Keratinocyte (primary cell): ENCODE results near the gene CCDC200.

Source experiments
- CTCF ChIP-seq, 3 experiments: IDR thresholded peaks in 1 of 3; conservative IDR thresholded peaks in 1 of 3; optimal IDR thresholded peaks in 1 of 3; 2 replicates in 2 of 3; 3 replicates in 1 of 3; pipeline versions ENCODE3 to v1.5.1; 2011; ENCODE audit warnings: low read length in 3 of 3, mild to moderate bottlenecking in 3 of 3, moderate library complexity in 2 of 3, control low read depth in 1 of 3, inconsistent platforms in 1 of 3; ENCODE audit not compliant: insufficient read depth in 2 of 3; ENCODE audit errors: extremely low read depth in 1 of 3
- EZH2 ChIP-seq: IDR thresholded peaks from one replicate; pipeline ENCODE4 v1.6.1; 2012; ENCODE audit warnings: inconsistent platforms, mild to moderate bottlenecking, low read length, moderate library complexity

DNA sequence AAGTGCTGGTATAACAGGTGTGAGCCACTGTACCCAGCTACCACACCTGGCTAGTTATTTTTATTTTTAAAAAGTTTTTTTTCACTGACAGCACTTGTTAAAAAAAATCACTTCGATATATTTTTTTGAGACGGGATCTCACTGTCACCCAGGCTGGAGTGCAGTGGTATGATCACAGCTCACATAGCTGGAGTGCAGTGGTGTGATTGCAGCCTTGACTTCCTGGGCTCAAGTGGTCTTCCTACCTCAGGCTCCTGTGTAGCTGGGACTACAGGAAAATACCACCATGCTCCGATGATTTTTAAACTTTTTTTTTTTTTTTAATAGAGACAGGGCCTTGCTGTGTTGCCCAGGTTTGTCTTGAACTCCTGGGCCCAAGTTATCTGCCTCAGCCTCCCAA lies 44.5 kb downstream of the CCDC200 start:
- TF ChIP-seq CTCF (optimal IDR thresholded peaks at IDR 0.05 in 1 of 3, IDR thresholded peaks at IDR 0.05 in 1 of 3, conservative IDR thresholded peaks at IDR 0.05 in 1 of 3; ENCODE audit: extremely low read depth in 1 of 3, insufficient read depth in 2 of 3, low read length in 3 of 3) (no peak), EZH2 (no peak)
